ENCODE data around the gene TMPRSS3.

TMPRSS3 gene

GRCh38 chr21:42351626-42352440, 44.0 kb downstream of the TMPRSS3 start:
- DNase-seq (ENCODE audit: low read depth), result no peak
- TF ChIP-seq CTCF (conservative IDR thresholded peaks at IDR 0.05; ENCODE audit: control insufficient read depth, insufficient read depth, low read depth, low read length), result no peak

GRCh38 chr21:42350927-42351426, 44.9 kb downstream of the TMPRSS3 start, which contains the start of gene TFF2:
TSS of gene TFF2 (minus strand) at chr21:42350994. CDS start at chr21:42350957, 37 bp downstream.
- no peak within 1 kb of the TSS for H3K4me3 ChIP-seq (ENCODE audit: control insufficient read depth, low read depth, low read length)
- no peak for TF ChIP-seq CTCF (conservative IDR thresholded peaks at IDR 0.05; ENCODE audit: control insufficient read depth, insufficient read depth, low read depth, low read length)
- no peak for DNase-seq (ENCODE audit: low read depth)

More at GRCh38 chr21:42351626-42352440, 44.0 kb downstream of the TMPRSS3 start:
- no peak overlapping the region for H3K4me3 ChIP-seq (ENCODE audit: control insufficient read depth, low read depth, low read length)

GRCh38 chr21:42350318-42350910, 45.4 kb downstream of the TMPRSS3 start:
- DNase-seq (ENCODE audit: low read depth), result no peak
- no peak for TF ChIP-seq CTCF (conservative IDR thresholded peaks at IDR 0.05; ENCODE audit: control insufficient read depth, insufficient read depth, low read depth, low read length)
- no peak overlapping the region for H3K4me3 ChIP-seq (ENCODE audit: control insufficient read depth, low read depth, low read length)

- no peak overlapping the region for H3K4me3 ChIP-seq (ENCODE audit: control insufficient read depth, low read depth, low read length)
- TF ChIP-seq CTCF (conservative IDR thresholded peaks at IDR 0.05; ENCODE audit: control insufficient read depth, insufficient read depth, low read depth, low read length), result no peak
- DNase-seq (ENCODE audit: low read depth), result no peak
Observed at GRCh38 chr21:42349420-42350317, 46.2 kb downstream of the TMPRSS3 start.

- TF ChIP-seq CTCF (conservative IDR thresholded peaks at IDR 0.05; ENCODE audit: control insufficient read depth, insufficient read depth, low read depth, low read length), result no peak
- no peak overlapping the region for H3K4me3 ChIP-seq (ENCODE audit: control insufficient read depth, low read depth, low read length)
- no peak for DNase-seq (ENCODE audit: low read depth)
Observed at GRCh38 chr21:42348762-42349161, 47.1 kb downstream of the TMPRSS3 start.

GRCh38 chr21:42347601-42348327, 48.1 kb downstream of the TMPRSS3 start:
- no peak for TF ChIP-seq CTCF (conservative IDR thresholded peaks at IDR 0.05; ENCODE audit: control insufficient read depth, insufficient read depth, low read depth, low read length)
- H3K4me3 ChIP-seq (ENCODE audit: control insufficient read depth, low read depth, low read length), result no peak overlapping the region
- DNase-seq (ENCODE audit: low read depth), result no peak
